ENCODE measurements around the gene PCSK7. TPM values are rescaled to one million over a fixed set of nuclear protein-coding genes. Genes with fewer than 3 reads are reported as not detected.

Gene PCSK7
- total and polyA plus RNA-seq, 10 of the 15 experiments (the other 5 are each of a cell fraction or from before 2014, with no cell fraction given): 5.5 to 81.5 (median 51.6) TPM

- no peaks in the 10 kb centered on the region for H3K9me3 ChIP-seq (replicated peaks; ENCODE audit: control insufficient read depth, insufficient read depth, low read length)
- H3K4me2 ChIP-seq (ENCODE audit: control insufficient read depth, insufficient read depth): no peak overlapping the region
- peaks cover 8% of the 10 kb centered on the region for H3K79me2 ChIP-seq (ENCODE audit: control insufficient read depth, insufficient read depth, low read length)
- H3K27me3 ChIP-seq (replicated peaks in 1 of 2; ENCODE audit: control insufficient read depth in 2 of 2, insufficient read depth in 2 of 2, low read length in 1 of 2): no peaks in the 10 kb centered on the region
- in situ Hi-C loops (cut with MboI) (no loop called here), intact Hi-C loops (cut with micrococcal nuclease; ENCODE audit: unreplicated experiment) (loop anchor here (1.0 kb wide), 1 partner anchor 44 kb away; no protein-coding TSS in a partner anchor)
- no peak overlapping the region for H3K4me3 ChIP-seq
- DNase-seq (ENCODE audit: low read depth, low spot score) (no peak), FAIRE-seq (no peak), ATAC-seq (no peak)
- H3K27ac ChIP-seq (ENCODE audit: control insufficient read depth, insufficient read depth): no peak overlapping the region
- TF ChIP-seq MEF2B (IDR thresholded peaks at IDR 0.05; ENCODE audit: partially characterized antibody, poor library complexity, severe bottlenecking) (no peak), SMAD1 (IDR thresholded peaks at IDR 0.05; ENCODE audit: low read depth, partially characterized antibody) (no peak), LARP7 (IDR thresholded peaks at IDR 0.05) (no peak), SMARCA5 (IDR thresholded peaks at IDR 0.05) (no peak), MTA2 (IDR thresholded peaks at IDR 0.05; ENCODE audit: low read depth) (no peak), CBX5 (IDR thresholded peaks at IDR 0.05; ENCODE audit: low read depth) (no peak), ESRRA (IDR thresholded peaks at IDR 0.05; ENCODE audit: low read length) (no peak), RAD51 (IDR thresholded peaks at IDR 0.05) (no peak), NFIC (IDR thresholded peaks at IDR 0.05; ENCODE audit: low read depth, low read length) (no peak), RBBP5 (conservative IDR thresholded peaks at IDR 0.05) (no peak), MEF2A (IDR thresholded peaks at IDR 0.05; ENCODE audit: insufficient read depth, low read depth, low read length) (no peak), NR2C2 (IDR thresholded peaks at IDR 0.05; ENCODE audit: borderline replicate concordance, control insufficient read depth, insufficient read length, low read depth) (no peak), BACH1 (IDR thresholded peaks at IDR 0.05; ENCODE audit: borderline replicate concordance) (no peak), HSF1 (IDR thresholded peaks at IDR 0.05; ENCODE audit: low read depth, low read length) (no peak)
- H3K9ac ChIP-seq (ENCODE audit: control insufficient read depth, insufficient read depth, low read length): no peak overlapping the region
- H2AFZ ChIP-seq (ENCODE audit: control insufficient read depth, low read depth, low read length): no peak overlapping the region
- H3K4me1 ChIP-seq (ENCODE audit: control insufficient read depth, insufficient read depth, low read length): peaks cover 32% of the 10 kb centered on the region
- H4K20me1 ChIP-seq (ENCODE audit: control insufficient read depth, insufficient read depth): no peaks in the 10 kb centered on the region
- peaks cover 2 to 8% of the 10 kb centered on the region in 2 experiments; a peak in 3 of 4 replicates for H3K36me3 ChIP-seq (ENCODE audit: control insufficient read depth in 2 of 2, insufficient read depth in 2 of 2, low read length in 1 of 2)
- ChIA-PET RAD21 (ENCODE audit: unreplicated experiment) (interaction anchor here (0.9 to 6.9 kb wide), 10 partner anchors 10 to 633 kb away, joined by 3 to 159 read pairs (median 5); partner anchors contain the start of genes CEP164, PAFAH1B2, PCSK7 and RNF214), POLR2A (interaction anchor here (0.5 to 5.5 kb wide), 5 partner anchors 10 to 49 kb away, joined by 4 to 51 read pairs (median 6); partner anchors contain the start of genes PCSK7 and RNF214), SMC1A (ENCODE audit: uncharacterized antibody, unreplicated experiment) (interaction anchor here (1.6 to 6.9 kb wide), 5 partner anchors 12 to 82 kb away, joined by 5 to 187 read pairs (median 15); partner anchors contain the start of genes PAFAH1B2, PCSK7 and RNF214), CTCF (interaction anchor here (0.8 to 10.3 kb wide), 27 partner anchors 7 to 449 kb away, joined by 3 to 422 read pairs (median 7); partner anchors contain the start of genes CEP164, PAFAH1B2, PCSK7 and RNF214)
- BruUV-seq (replicated peaks): no TSS peak
- WGBS (ENCODE audit: insufficient coverage, insufficient replicate concordance, low lambda C conversion rate, missing lambda C conversion rate): 92% methylated on average over 13 of the region's 22 CpGs
Observed at GRCh38 chr11:117181586-117182550, 50.0 kb downstream of the PCSK7 start.

Measured in GM12878 (cell line).